Ishikawa (cell line): Measurements from ENCODE around the gene KATNAL2.
A peak's percentile ranks its signal among the peaks of the same experiment; 100 is the strongest.

ENCODE experiments used
- CEBPB ChIP-seq: IDR thresholded peaks from 2 replicates; pipeline ENCODE4 v1.6.1; 2012
- CREB1 ChIP-seq: IDR thresholded peaks from 2 replicates; pipeline ENCODE4 v1.6.1; 2012; ENCODE audit warnings: low read depth
- EGR1 ChIP-seq: IDR thresholded peaks from 2 replicates; pipeline ENCODE4 v1.6.1; 2012
- EP300 ChIP-seq: IDR thresholded peaks from 2 replicates; pipeline ENCODE4 v1.6.1; 2012; ENCODE audit warnings: borderline replicate concordance
- FOXM1 ChIP-seq: IDR thresholded peaks from 2 replicates; pipeline ENCODE4 v1.6.1; 2012; ENCODE audit warnings: low read depth, borderline replicate concordance
- NFIC ChIP-seq: IDR thresholded peaks from 2 replicates; pipeline ENCODE4 v1.6.1; 2012
- RAD21 ChIP-seq: IDR thresholded peaks from 2 replicates; pipeline ENCODE4 v1.6.1; 2012; ENCODE audit warnings: low read depth
- TAF1 ChIP-seq: IDR thresholded peaks from 2 replicates; pipeline ENCODE4 v1.6.1; 2012; ENCODE audit warnings: low read depth, mild to moderate bottlenecking
- TCF12 ChIP-seq: IDR thresholded peaks from 2 replicates; pipeline ENCODE4 v1.6.1; 2012; ENCODE audit warnings: low read depth
- TEAD4 ChIP-seq: IDR thresholded peaks from 2 replicates; pipeline ENCODE4 v1.6.1; 2012
- YY1 ChIP-seq: IDR thresholded peaks from 2 replicates; pipeline ENCODE4 v1.6.1; 2012; ENCODE audit warnings: low read depth
- ZBTB7A ChIP-seq: IDR thresholded peaks from 2 replicates; pipeline ENCODE4 v1.6.1; 2012; ENCODE audit warnings: low read depth
- TF ChIP-seq, protein P1 (sequence below): IDR thresholded peaks from 2 replicates; pipeline ENCODE4 v1.6.1; 2012; ENCODE audit warnings: low read depth, mild to moderate bottlenecking
- TF ChIP-seq, protein P2 (sequence below): IDR thresholded peaks from 2 replicates; pipeline ENCODE4 v1.6.1; 2012
- TF ChIP-seq, protein P3 (sequence below): IDR thresholded peaks from 2 replicates; pipeline ENCODE4 v1.6.1; 2012

Gene KATNAL2

GRCh38 chr18:46946656-46947282 lies 29.4 kb downstream of the KATNAL2 start:
- TF ChIP-seq, protein P1, sequence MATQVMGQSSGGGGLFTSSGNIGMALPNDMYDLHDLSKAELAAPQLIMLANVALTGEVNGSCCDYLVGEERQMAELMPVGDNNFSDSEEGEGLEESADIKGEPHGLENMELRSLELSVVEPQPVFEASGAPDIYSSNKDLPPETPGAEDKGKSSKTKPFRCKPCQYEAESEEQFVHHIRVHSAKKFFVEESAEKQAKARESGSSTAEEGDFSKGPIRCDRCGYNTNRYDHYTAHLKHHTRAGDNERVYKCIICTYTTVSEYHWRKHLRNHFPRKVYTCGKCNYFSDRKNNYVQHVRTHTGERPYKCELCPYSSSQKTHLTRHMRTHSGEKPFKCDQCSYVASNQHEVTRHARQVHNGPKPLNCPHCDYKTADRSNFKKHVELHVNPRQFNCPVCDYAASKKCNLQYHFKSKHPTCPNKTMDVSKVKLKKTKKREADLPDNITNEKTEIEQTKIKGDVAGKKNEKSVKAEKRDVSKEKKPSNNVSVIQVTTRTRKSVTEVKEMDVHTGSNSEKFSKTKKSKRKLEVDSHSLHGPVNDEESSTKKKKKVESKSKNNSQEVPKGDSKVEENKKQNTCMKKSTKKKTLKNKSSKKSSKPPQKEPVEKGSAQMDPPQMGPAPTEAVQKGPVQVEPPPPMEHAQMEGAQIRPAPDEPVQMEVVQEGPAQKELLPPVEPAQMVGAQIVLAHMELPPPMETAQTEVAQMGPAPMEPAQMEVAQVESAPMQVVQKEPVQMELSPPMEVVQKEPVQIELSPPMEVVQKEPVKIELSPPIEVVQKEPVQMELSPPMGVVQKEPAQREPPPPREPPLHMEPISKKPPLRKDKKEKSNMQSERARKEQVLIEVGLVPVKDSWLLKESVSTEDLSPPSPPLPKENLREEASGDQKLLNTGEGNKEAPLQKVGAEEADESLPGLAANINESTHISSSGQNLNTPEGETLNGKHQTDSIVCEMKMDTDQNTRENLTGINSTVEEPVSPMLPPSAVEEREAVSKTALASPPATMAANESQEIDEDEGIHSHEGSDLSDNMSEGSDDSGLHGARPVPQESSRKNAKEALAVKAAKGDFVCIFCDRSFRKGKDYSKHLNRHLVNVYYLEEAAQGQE = no peak
- TF ChIP-seq, protein P2, sequence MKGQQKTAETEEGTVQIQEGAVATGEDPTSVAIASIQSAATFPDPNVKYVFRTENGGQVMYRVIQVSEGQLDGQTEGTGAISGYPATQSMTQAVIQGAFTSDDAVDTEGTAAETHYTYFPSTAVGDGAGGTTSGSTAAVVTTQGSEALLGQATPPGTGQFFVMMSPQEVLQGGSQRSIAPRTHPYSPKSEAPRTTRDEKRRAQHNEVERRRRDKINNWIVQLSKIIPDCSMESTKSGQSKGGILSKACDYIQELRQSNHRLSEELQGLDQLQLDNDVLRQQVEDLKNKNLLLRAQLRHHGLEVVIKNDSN = no peak
- TF ChIP-seq EP300 (no peak), TAF1 (no peak), CEBPB (no peak), NFIC (no peak), TEAD4 (no peak), EGR1 (no peak), YY1 (no peak), FOXM1 (no peak), ZBTB7A (no peak), TCF12 (peak; percentile 30; the same call in 1 of the 2 replicates), RAD21 (no peak), CREB1 (0 out of 2 replicates have a peak, but pooled peaks have one; percentile 29)
- TF ChIP-seq, protein P3, sequence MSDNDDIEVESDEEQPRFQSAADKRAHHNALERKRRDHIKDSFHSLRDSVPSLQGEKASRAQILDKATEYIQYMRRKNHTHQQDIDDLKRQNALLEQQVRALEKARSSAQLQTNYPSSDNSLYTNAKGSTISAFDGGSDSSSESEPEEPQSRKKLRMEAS = peak; percentile 24; the same call in 1 of the 2 replicates

GRCh38 chr18:46950064-46950656 lies 32.8 kb downstream of the KATNAL2 start:
- peak; percentile 47; the same call in 1 of the 2 replicates for TF ChIP-seq RAD21
- no peak for TF ChIP-seq FOXM1
- TF ChIP-seq CREB1 = no peak

GRCh38 chr18:46953195-46953594 lies 35.8 kb downstream of the KATNAL2 start:
- TF ChIP-seq TCF12 (no peak), EP300 (no peak), ZBTB7A (no peak), TEAD4 (no peak), NFIC (no peak), TAF1 (no peak), RAD21 (no peak), CREB1 (no peak), YY1 (no peak), EGR1 (no peak), CEBPB (no peak), FOXM1 (no peak)
- TF ChIP-seq, protein P1 = no peak
- TF ChIP-seq, protein P3 = no peak
- TF ChIP-seq, protein P2 = no peak

GRCh38 chr18:46958209-46958608 lies 40.8 kb downstream of the KATNAL2 start:
- TF ChIP-seq CREB1 = no peak
- no peak for TF ChIP-seq EP300
- TF ChIP-seq, protein P2 = no peak
- TF ChIP-seq EGR1 = no peak
- TF ChIP-seq YY1 = no peak
- TF ChIP-seq ZBTB7A = no peak
- TF ChIP-seq RAD21 = no peak
- no peak for TF ChIP-seq TCF12
- no peak for TF ChIP-seq FOXM1
- TF ChIP-seq, protein P3 = no peak
- no peak for TF ChIP-seq TEAD4
- TF ChIP-seq, protein P1 = no peak
- no peak for TF ChIP-seq CEBPB
